ENCODE results near the gene DIPK1B. TPM values are rescaled to one million over a fixed set of nuclear protein-coding genes. Genes with fewer than 3 reads are reported as not detected.

The DIPK1B gene
- total RNA-seq, 6 donors from 2014 or later = 9.7 to 24.1 (median 17.0) TPM

DNA sequence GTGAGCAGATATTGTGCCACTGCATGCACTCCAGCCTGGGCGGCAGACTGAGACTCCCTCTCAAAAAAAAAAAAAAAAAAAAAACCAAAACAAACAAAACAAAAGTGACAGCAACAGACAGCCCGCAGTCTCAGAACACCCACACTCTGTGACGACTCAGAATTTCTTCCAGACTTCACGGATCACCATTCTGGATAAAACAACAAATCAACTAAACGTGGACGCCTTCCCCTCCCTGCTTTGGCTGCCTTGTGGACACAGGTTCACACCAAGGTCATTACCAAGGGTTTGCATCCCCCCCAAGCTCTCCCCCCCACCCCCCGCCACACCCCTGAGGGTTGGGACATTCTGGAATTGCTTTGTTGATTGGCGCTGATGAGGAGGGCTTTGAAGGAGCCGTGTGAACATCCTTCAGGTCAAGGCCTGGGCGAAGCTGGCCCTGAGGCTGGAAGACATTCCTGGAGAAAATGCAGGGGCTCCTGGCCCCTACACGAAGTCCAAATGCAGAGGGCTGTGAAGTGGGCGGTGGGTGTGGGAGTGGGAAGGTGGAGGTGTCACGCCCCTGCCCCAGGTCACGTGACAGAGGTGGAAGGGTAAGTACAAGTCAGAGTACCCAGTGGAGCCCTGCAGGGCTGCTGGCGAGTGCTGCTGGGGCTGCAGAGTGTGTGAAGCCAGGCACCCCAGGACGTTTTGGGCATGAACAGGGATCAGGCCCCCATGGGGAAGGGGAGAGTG lies 20.2 kb downstream of the DIPK1B start:
- Histone ChIP-seq H3K4me3 (no peak overlapping the region), H3K9me3 (no peaks in the 10 kb centered on the region), H3K27me3 (no peaks in the 10 kb centered on the region), H3K4me1 (peaks cover 6 to 13% (median 8%) of the 10 kb centered on the region in 4 donors), H3K36me3 (no peaks in the 10 kb centered on the region), H3K27ac (no peak overlapping the region)
- TF ChIP-seq CTCF (IDR thresholded peaks at IDR 0.05) = no peak
- no peak for TF ChIP-seq EP300 (IDR thresholded peaks at IDR 0.05)
- TF ChIP-seq POLR2A (IDR thresholded peaks at IDR 0.05) = no peak
- TF ChIP-seq POLR2AphosphoS5 (IDR thresholded peaks at IDR 0.05) = no peak
- DNase-seq (no peak), ATAC-seq (ENCODE audit: low FRiP score in 2 of 2) (no peak)
- WGBS, 2 donors = 75 to 77% methylated on average over 16 of the region's 16 CpGs

- H3K27ac ChIP-seq = no peak overlapping the region
- DNase-seq (no peak), ATAC-seq (ENCODE audit: low FRiP score in 2 of 2) (no peak)
- no peak for TF ChIP-seq EP300 (IDR thresholded peaks at IDR 0.05)
- TF ChIP-seq POLR2A (IDR thresholded peaks at IDR 0.05) = no peak
- TF ChIP-seq CTCF (IDR thresholded peaks at IDR 0.05) = no peak
- TF ChIP-seq POLR2AphosphoS5 (IDR thresholded peaks at IDR 0.05) = no peak
- no peaks in the 10 kb centered on the region for H3K27me3 ChIP-seq
- no peaks in the 10 kb centered on the region for H3K36me3 ChIP-seq
- H3K9me3 ChIP-seq = no peaks in the 10 kb centered on the region
- 87 to 94% methylated on average over 9 to 12 of the region's 12 CpGs for WGBS, 2 donors
- peaks cover 5 to 7% (median 6%) of the 10 kb centered on the region in 4 donors for H3K4me1 ChIP-seq
- no peak overlapping the region for H3K4me3 ChIP-seq
Measured at GRCh38 chr9:136733611-136734010, 21.2 kb downstream of the DIPK1B start.

DNA sequence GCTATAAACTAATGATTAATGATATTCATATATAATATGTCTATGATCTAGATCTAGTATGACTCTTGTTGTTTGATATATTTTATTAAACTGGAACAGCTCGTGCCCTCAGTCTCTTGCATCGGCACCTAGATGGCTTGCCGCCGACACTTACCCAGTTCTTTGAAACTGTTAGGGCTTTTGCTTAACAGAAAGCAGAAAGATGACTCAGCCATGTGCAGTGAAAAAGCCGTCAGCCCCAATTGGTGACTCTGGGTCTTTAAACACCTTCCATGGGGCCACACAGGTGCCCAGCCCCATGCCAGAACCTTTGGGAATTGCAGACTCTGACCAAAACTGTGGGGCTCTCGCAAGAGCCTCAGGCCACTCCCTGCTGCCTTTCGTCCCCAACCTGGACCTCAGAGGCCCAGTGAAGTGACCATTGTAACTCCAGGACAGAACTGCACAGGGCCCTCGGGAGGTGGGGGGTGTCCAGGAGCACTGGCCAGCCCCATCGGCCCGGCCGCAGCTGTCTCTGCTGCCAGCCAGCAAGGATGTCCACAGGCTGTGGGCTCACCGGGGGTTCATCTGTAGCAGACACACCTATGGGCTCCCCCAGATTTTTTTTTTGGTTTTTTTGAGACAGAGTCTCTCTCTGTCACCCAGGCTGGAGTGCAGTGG lies 22.6 kb downstream of the DIPK1B start:
- Histone ChIP-seq H3K27ac (no peak overlapping the region), H3K4me3 (no peak overlapping the region), H3K9me3 (no peaks in the 10 kb centered on the region), H3K4me1 (no peaks in the 10 kb centered on the region), H3K27me3 (no peaks in the 10 kb centered on the region), H3K36me3 (no peaks in the 10 kb centered on the region)
- ATAC-seq (ENCODE audit: low FRiP score in 2 of 2) = no peak
- 87 to 91% methylated on average over 10 to 11 of the region's 12 CpGs for WGBS, 2 donors
- DNase-seq = peak in 1 of 2 donors; percentile 67
- TF ChIP-seq POLR2A (IDR thresholded peaks at IDR 0.05) (no peak), POLR2AphosphoS5 (IDR thresholded peaks at IDR 0.05) (no peak), CTCF (IDR thresholded peaks at IDR 0.05) (no peak), EP300 (IDR thresholded peaks at IDR 0.05) (no peak)

- Histone ChIP-seq H3K9me3 (no peaks in the 10 kb centered on the region), H3K27ac (no peak overlapping the region), H3K27me3 (peaks cover 0 to 5% (median under 1%) of the 10 kb centered on the region in 4 donors), H3K4me1 (peaks cover 2 to 4% (median 3%) of the 10 kb centered on the region in 4 donors), H3K4me3 (no peak overlapping the region), H3K36me3 (no peaks in the 10 kb centered on the region)
- TF ChIP-seq POLR2A (IDR thresholded peaks at IDR 0.05) = no peak
- no peak for TF ChIP-seq EP300 (IDR thresholded peaks at IDR 0.05)
- no peak for TF ChIP-seq CTCF (IDR thresholded peaks at IDR 0.05)
- no peak for TF ChIP-seq POLR2AphosphoS5 (IDR thresholded peaks at IDR 0.05)
- 87 to 92% methylated on average over 15 to 21 of the region's 21 CpGs for WGBS, 2 donors
- DNase-seq (peak in 1 of 2 donors; percentile 52), ATAC-seq (ENCODE audit: low FRiP score in 2 of 2) (no peak)
Measured at GRCh38 chr9:136735812-136736480, 23.6 kb downstream of the DIPK1B start.
